Calu3 (cell line): ENCODE results near the gene UHRF1. TPM values are rescaled to one million over a fixed set of nuclear protein-coding genes. Genes with fewer than 3 reads are reported as not detected.

Experiments
- BruUV-seq: library from RNA; stranded (reverse); fragments of 400-500 nt; replicated peaks from 2 replicates; lab custom pipeline; 2021; lab: Mats Ljungman, UMichigan
- CTCF ChIA-PET: fragments of 300-600 bp; sonication (Branson Sonifier 250); formaldehyde crosslinking; loops from one replicate; lab custom pipeline; 2022; ENCODE audit warnings: antibody characterized with exemption; lab: Charles Lee
- DNase-seq: peaks from one replicate; pipeline ENCODE4 v3.0.0; 2022
- H3K27ac Mint-ChIP-seq: one replicate; pipeline ENCODE4 v1.8.0; 2022; ENCODE audit warnings: mixed read lengths; ENCODE audit not compliant: unreplicated experiment
- H3K27me3 Mint-ChIP-seq: one replicate; pipeline ENCODE4 v1.8.0; 2022; ENCODE audit warnings: mixed read lengths; ENCODE audit not compliant: unreplicated experiment
- H3K36me3 Mint-ChIP-seq: one replicate; pipeline ENCODE4 v1.8.0; 2022; ENCODE audit warnings: mild to moderate bottlenecking, moderate library complexity, mixed read lengths; ENCODE audit not compliant: insufficient read depth, unreplicated experiment
- H3K4me1 Mint-ChIP-seq: one replicate; pipeline ENCODE4 v1.8.0; 2022; ENCODE audit warnings: mild to moderate bottlenecking, low read depth, mixed read lengths; ENCODE audit not compliant: unreplicated experiment
- H3K4me3 Mint-ChIP-seq: one replicate; pipeline ENCODE4 v1.8.0; 2022; ENCODE audit warnings: mild to moderate bottlenecking, low read depth, moderate library complexity, mixed read lengths; ENCODE audit not compliant: unreplicated experiment
- H3K9me3 Mint-ChIP-seq: one replicate; pipeline ENCODE4 v1.8.0; 2022; ENCODE audit warnings: low read depth, mixed read lengths; ENCODE audit not compliant: unreplicated experiment
- CTCF ChIP-seq: fragments of 200-600 bp; IDR thresholded peaks from one replicate; pipeline ENCODE4 v1.8.0; 2022; ENCODE audit warnings: antibody characterized with exemption; ENCODE audit not compliant: unreplicated experiment
- intact Hi-C: fragments of 100-400 bp; cut with micrococcal nuclease; formaldehyde crosslinking; loops from one replicate; pipeline ENCODE4 v1.10.0; 2022; ENCODE audit not compliant: unreplicated experiment
- total RNA-seq: library from RNA; stranded (reverse); gene quantifications from 2 replicates; pipeline ENCODE4 v1.2.3, GENCODE V29; 2022

Gene UHRF1
- total RNA-seq, 1 experiment from 2014 or later = 45.2 TPM

- Mint-ChIP-seq H3K27ac (peak overlapping the region; percentile 71), H3K27me3 (no peaks in the 10 kb centered on the region), H3K4me3 (peak overlapping the region; percentile 89), H3K9me3 (no peaks in the 10 kb centered on the region), H3K36me3 (peaks cover 35% of the 10 kb centered on the region), H3K4me1 (peaks cover 28% of the 10 kb centered on the region)
- no peak for TF ChIP-seq CTCF
- BruUV-seq = no TSS peak
- intact Hi-C loops = loop anchor here (5.0 kb wide), 1 partner anchor 158 kb away; no protein-coding TSS in a partner anchor
- DNase-seq = no peak
- CTCF ChIA-PET = interaction anchor here (1.3 to 1.5 kb wide), 2 partner anchors 8 to 60 kb away, joined by 3 to 4 read pairs; no protein-coding TSS in a partner anchor
Measured at GRCh38 chr19:4970558-4971423, 61.5 kb downstream of the UHRF1 start.

DNA sequence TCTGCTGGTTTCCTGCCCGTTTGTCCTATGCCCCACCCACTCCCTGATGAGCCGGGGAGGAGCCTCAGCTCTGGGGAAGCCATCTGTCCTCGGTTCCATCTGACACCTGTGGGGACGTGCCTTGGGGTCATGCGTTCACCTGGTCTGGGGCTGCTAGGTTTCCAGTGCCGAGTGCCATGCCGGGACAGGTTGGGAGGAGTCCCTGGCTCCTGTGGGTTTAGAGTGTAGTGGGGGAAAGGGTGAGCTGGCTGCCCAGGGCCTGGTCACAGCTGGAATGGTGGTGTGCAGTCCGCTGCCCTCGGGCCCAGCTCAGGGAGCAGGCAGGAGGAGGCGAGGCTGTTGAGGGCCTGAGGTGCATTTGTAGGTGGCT lies 62.1 kb downstream of the UHRF1 start:
- H3K36me3 Mint-ChIP-seq = peaks cover 35% of the 10 kb centered on the region
- no peaks in the 10 kb centered on the region for H3K9me3 Mint-ChIP-seq
- CTCF ChIA-PET = interaction anchor here (0.6 to 1.5 kb wide), 2 partner anchors 8 to 144 kb away, joined by 3 to 5 read pairs; no protein-coding TSS in a partner anchor
- H3K4me3 Mint-ChIP-seq = peak overlapping the region; percentile 89
- H3K4me1 Mint-ChIP-seq = peaks cover 28% of the 10 kb centered on the region
- H3K27ac Mint-ChIP-seq = peak overlapping the region; percentile 71
- no peaks in the 10 kb centered on the region for H3K27me3 Mint-ChIP-seq
- BruUV-seq = no TSS peak
- DNase-seq = no peak
- TF ChIP-seq CTCF = no peak
- intact Hi-C loops = loop anchor here (5.0 kb wide), 1 partner anchor 159 kb away; no protein-coding TSS in a partner anchor

- intact Hi-C loops = loop anchor here (5.0 kb wide), 1 partner anchor 160 kb away; no protein-coding TSS in a partner anchor
- TF ChIP-seq CTCF = no peak
- no peak for DNase-seq
- CTCF ChIA-PET = interaction anchor here (0.6 kb wide), 1 partner anchor 145 kb away, joined by 5 read pairs; no protein-coding TSS in a partner anchor
- H3K36me3 Mint-ChIP-seq = peaks cover 35% of the 10 kb centered on the region
- peaks cover 28% of the 10 kb centered on the region for H3K4me1 Mint-ChIP-seq
- BruUV-seq = no TSS peak
- no peaks in the 10 kb centered on the region for H3K27me3 Mint-ChIP-seq
- H3K27ac Mint-ChIP-seq = no peak overlapping the region
- no peak overlapping the region for H3K4me3 Mint-ChIP-seq
- H3K9me3 Mint-ChIP-seq = no peaks in the 10 kb centered on the region
Measured at GRCh38 chr19:4971816-4972495, 62.7 kb downstream of the UHRF1 start.

DNA sequence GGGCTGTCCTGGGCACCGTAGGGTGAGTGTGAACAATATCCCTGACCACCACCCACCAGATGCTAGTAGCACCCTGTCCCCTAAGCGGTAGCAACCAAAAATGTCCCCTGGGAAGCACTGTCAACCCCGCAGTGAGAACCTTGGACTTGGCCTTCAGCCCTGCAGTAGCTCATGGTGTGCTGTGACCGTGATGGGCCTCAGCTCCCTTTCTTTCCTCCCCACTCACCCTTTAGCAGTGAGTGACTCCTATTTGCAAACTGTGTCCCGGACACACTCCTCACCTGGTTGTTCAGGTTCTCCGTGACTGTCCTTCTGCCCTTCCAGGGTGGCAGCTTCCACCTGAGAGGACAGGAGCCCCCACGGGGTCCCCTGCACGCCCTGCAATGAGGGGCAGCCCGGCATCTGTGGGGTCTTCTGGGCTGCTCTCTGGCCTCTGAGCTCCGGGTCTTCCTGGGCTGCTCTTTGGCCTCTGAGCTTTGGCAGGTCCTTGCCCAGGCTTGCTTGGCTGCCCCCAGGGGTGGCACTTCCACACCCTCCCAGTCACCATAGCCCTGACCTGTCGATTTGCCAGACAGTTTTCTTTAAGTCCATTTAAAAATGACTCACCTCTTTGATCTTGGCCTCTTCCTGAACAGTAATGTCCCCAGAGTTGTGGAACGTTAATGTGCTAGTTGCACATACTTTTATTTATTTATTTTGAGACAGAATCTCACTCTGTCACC lies 63.4 kb downstream of the UHRF1 start:
- BruUV-seq = no TSS peak
- TF ChIP-seq CTCF = no peak
- H3K27me3 Mint-ChIP-seq = no peaks in the 10 kb centered on the region
- intact Hi-C loops = loop anchor here (5.0 kb wide), 1 partner anchor 160 kb away; no protein-coding TSS in a partner anchor
- peaks cover 28% of the 10 kb centered on the region for H3K4me1 Mint-ChIP-seq
- H3K9me3 Mint-ChIP-seq = no peaks in the 10 kb centered on the region
- CTCF ChIA-PET = no interaction called here
- no peak overlapping the region for H3K27ac Mint-ChIP-seq
- H3K36me3 Mint-ChIP-seq = peaks cover 35% of the 10 kb centered on the region
- peak; percentile 25 for DNase-seq
- no peak overlapping the region for H3K4me3 Mint-ChIP-seq
